GM12891 (cell line): ENCODE data around the gene OMD.

ENCODE experiments used
- DNase-seq: peaks from one replicate; pipeline ENCODE4 v3.0.0; 2011; ENCODE audit warnings: low spot score; ENCODE audit not compliant: insufficient read length
- FAIRE-seq: peaks from 2 replicates; lab custom pipeline; 2011; peaks lifted over from hg19 to GRCh38; lab: Jason Lieb, UNC
- PAX5 ChIP-seq: IDR thresholded peaks from 2 replicates; pipeline ENCODE4 v1.6.1; 2011; ENCODE audit warnings: low read length, moderate library complexity, mild to moderate bottlenecking; ENCODE audit not compliant: insufficient read depth, severe bottlenecking
- POLR2A ChIP-seq: IDR thresholded peaks from 2 replicates; pipeline ENCODE4 v1.6.1; 2011; ENCODE audit warnings: low read depth, low read length, control low read depth
- POLR2AphosphoS5 ChIP-seq: IDR thresholded peaks from 2 replicates; pipeline ENCODE4 v1.6.1; 2011; ENCODE audit warnings: low read depth, low read length, control low read depth
- POU2F2 ChIP-seq: IDR thresholded peaks from 2 replicates; pipeline ENCODE4 v1.6.1; 2011; ENCODE audit warnings: low read depth, mild to moderate bottlenecking, control low read depth, low read length, moderate library complexity
- SPI1 ChIP-seq: IDR thresholded peaks from 2 replicates; pipeline ENCODE4 v1.6.1; 2011; ENCODE audit warnings: low read depth, low read length, control low read depth
- TAF1 ChIP-seq: IDR thresholded peaks from 2 replicates; pipeline ENCODE4 v1.6.1; 2011; ENCODE audit warnings: low read depth, low read length, control low read depth

The OMD gene

DNA sequence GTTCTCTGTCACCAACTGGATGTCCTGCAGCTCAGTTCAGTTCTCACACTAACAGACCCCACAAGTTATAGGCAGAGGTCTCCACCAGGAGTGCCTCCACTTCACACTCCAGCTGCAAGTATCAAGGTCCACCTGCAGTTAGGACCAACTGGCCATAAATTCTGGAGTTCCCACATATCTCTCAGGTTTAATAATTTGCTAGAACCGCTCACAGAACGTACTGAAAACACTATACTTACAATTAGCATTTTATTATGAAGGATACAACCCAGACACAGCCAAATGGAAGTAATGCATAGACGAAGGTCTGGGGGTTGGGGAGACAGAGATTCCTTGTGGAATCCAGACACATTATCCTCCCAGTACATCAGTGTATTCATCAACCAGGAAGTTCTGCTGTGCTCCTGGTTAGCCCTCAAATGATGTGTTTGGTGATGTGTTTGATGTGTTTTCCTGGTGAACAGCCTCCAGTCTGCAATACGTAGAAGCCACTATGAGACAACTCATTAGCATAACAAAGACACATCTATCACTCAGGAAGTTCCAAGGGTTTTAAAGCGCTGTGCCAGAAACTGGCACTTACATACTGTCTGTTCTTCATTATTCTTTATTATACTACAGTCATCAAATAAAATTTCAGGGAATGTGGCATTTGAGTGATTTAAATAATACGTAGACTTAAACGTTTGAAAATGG is 45.3 kb downstream of the OMD start:
- TF ChIP-seq PAX5 (no peak), POLR2AphosphoS5 (no peak), SPI1 (no peak), TAF1 (no peak), POU2F2 (no peak), POLR2A (no peak)
- FAIRE-seq, result no peak
- no peak for DNase-seq

DNA sequence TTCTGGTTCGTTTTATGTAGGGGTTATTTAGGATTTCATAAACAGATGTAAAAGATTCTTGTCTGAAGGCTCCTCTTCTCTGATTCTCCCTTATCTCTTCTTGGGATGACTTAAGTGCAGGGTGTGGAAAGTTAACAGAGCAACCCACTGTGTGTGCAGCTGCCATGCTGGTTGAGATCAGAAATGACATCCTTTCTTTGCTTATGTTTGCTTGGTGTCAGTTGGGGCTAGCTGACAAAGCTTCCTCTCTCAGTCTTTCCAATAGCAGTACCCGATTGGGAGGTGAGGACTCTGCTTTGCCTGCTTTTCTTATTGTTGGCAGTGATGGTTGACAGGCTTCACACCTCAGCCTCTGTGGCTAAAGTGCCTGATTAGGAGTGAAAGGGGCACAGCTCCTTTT is 46.4 kb downstream of the OMD start:
- DNase-seq (no peak), FAIRE-seq (no peak)
- TF ChIP-seq TAF1 (no peak), PAX5 (no peak), POU2F2 (no peak), SPI1 (no peak)

GRCh38 chr9:92373167-92373566 is 51.1 kb downstream of the OMD start:
- DNase-seq (no peak), FAIRE-seq (no peak)

GRCh38 chr9:92369075-92369474 is 55.2 kb downstream of the OMD start:
- TF ChIP-seq PAX5 (no peak), POLR2AphosphoS5 (no peak), SPI1 (no peak), POU2F2 (no peak), POLR2A (no peak), TAF1 (no peak)
- DNase-seq (no peak), FAIRE-seq (no peak)

More at GRCh38 chr9:92373167-92373566, 51.1 kb downstream of the OMD start:
- no peak for TF ChIP-seq SPI1
